GM18517 (cell line): Measurements from ENCODE around the gene LRRC38.
"Not testable (repeated sequence)": the region's sequence is repeated elsewhere in the genome, so short reads cannot be mapped to it uniquely, and the experiment has no call there.

Experiments
- ATAC-seq: cut with Tn5 transposase; IDR thresholded peaks from one replicate; pipeline ENCODE4 v1.9.1; 2021; ENCODE audit warnings: mild to moderate bottlenecking, moderate library complexity; ENCODE audit not compliant: unreplicated experiment

LRRC38 gene, protein sequence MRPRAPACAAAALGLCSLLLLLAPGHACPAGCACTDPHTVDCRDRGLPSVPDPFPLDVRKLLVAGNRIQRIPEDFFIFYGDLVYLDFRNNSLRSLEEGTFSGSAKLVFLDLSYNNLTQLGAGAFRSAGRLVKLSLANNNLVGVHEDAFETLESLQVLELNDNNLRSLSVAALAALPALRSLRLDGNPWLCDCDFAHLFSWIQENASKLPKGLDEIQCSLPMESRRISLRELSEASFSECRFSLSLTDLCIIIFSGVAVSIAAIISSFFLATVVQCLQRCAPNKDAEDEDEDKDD

DNA sequence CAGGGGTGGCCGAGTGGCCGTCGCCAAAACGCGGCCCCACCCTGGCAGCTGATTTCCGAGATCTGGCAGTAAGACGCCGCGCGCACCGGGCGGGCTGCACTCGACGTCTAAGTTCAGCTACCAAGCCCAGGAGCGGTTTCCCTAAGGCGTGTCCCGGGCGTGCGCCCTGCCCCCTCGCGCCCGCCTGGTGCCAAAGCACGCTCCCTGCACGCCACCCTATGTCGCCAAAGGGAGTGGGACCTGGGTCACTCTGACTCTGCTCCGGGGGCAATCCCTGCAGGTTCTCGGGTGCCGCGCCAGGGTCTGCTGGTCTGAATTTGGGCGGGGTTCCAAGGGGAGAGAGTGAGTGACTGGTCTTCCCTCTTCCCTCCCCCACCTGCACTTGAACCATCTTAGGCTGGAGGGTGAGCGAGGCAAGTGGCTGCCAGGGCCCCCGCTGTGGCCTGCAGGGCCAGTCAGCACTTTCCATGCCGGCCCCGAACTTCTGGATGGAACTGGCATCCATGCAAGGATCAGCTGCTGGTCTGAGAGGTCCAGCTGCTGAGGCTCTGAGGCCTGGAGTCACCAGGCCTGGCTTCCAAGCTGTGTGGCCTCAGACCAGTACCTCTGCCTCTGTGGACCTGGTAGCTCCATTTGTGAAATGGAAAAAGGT lies at the start of gene LRRC38:
TSS of gene LRRC38 (minus strand) at position 109 of the 652 bp plus-strand sequence. CDS start 410 bp downstream, outside the sequence.
- ATAC-seq = no peak

- ATAC-seq = not testable (repeated sequence)
These were observed 49.2 kb upstream of the LRRC38 start for GRCh38 chr1:13562981-13563380.

- no peak for ATAC-seq
These were observed 46.7 kb upstream of the LRRC38 start for GRCh38 chr1:13560541-13560940.

DNA sequence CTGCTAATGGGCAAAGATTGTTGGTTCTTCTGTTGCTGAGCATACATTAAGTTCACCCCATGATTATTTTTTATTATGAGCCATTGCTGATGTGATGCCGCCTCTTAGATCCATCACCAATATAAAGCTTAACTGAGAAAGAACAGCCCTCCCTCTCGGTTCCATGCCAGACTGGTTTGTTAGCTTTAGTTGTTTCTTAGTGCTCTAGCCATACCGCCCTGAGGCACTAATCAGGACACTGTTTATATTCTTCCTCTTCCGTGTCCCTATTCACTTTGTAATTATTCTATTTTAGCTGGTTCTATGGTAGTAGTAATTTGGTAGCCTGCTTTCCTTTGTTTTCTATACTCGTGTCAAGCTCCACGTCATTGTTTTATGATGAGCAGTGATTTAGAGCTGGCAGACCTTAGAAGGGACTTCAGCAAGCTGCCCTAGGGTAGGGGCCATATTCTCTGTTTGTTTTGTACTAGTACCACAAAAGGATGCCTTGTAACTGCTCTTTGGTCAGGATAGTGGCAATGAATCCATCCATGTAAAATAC lies 42.5 kb upstream of the LRRC38 start:
- no peak for ATAC-seq

- ATAC-seq = no peak
These were observed 41.0 kb upstream of the LRRC38 start for GRCh38 chr1:13554798-13555197.

GRCh38 chr1:13550663-13551062 lies 36.9 kb upstream of the LRRC38 start:
- no peak for ATAC-seq

GRCh38 chr1:13549521-13549920 lies 35.7 kb upstream of the LRRC38 start:
- ATAC-seq = no peak

DNA sequence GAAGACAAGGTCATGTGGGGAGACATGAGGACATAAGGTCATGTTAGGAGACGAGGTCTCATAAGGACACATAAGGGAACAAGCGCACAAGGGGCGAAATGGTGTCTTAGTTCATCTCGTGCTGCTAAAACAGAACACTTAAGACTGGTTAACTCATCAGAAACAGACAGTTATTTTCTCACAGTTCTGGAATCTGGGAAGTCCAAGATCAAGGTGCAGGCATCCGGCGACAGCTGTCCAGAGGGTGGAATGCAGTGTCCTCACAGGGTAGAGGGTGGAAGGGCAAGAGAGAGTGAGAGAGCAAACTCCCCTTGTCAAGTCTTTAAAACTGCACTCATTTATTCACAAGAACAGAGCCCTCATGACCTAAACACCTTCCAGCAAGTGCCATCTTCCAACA lies 35.2 kb upstream of the LRRC38 start:
- no peak for ATAC-seq

DNA sequence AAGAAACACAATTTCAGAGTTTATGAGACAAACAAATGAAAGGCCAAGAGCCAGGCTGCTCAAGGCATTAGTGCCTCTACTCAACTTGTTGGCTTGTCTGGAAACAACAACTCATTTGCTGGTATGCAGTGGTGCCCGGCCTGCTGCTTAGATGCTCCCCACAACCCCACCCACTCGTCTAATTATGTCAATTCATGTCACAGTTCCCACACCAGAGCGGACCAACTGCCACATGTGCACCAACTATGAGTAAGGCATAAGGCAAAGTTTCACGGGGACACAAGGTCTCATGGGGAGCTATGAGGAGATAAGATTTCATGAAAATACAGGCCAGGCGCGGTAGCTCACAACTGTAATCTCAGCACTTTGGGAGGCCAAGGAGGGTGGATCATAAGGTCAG lies 34.5 kb upstream of the LRRC38 start:
- ATAC-seq = no peak

DNA sequence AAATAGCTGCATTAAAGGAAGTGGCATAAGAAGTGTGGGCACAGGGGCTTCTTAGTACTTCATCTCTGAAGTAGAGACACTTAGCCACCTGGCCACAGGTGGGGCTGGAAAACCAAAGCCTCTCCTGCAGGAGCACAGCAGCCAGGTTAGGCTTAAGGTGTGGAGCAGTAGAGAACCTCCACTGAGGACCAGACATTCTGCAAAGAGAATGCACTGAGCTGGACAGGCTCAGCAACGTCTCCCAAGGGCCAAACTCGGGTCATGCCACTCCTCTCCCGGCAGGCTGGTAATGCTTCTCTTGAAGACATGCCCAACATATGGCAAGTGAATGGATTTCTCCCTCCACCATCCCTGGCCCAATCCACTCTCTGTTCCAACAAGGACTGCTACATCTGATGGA lies 33.0 kb upstream of the LRRC38 start:
- no peak for ATAC-seq

DNA sequence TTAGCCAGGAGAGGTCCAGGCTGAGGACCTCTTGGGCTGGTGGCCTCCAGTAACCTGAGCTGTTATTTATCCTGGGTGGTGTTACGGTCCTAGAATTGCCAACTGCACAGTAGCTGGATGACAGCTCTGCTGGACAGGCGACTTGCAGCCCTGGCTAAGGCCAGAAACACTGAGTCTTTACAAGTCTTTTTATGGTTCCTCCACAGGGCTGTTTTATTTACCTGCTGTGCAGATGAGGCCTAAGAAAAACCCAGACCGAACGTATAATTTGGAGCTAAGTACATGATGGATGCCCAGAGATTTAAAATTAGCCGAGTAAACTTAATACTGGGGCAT lies 30.4 kb upstream of the LRRC38 start:
- no peak for ATAC-seq

DNA sequence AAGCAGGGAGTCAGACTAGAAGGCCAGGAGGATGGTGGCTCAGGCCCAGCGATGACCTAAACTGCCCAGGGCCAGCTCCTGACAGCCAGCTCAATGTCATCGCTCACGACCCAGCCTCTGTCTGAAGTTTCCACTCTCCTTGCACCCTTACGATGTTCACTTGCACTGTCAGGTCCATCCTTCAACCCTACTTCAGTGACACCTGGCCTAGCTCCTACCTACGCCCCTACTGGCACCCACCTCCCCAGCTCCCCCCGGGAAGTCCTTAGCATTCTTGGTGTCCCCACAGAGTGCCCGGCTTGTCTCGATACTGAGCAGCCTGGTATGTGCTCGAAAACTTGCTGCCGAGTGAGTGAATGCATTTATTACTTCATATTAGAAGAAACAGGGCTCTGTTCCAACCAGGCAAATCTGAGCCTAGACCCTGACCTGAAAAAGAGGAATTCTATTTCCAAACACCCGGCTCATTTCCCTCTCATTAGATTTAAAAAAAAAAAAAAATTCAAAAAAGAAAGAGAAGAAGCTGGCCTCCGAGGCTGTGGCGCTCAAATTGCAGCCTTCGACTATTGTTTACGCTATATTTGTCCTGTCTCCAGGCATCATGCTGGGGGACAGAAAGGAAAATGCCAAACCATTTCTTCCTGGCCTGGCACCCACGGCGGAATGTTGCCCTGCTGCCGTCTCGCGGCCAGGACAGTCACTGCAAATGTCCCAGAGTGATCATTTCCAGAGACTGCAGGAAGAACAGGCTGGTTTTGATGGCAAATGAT lies 29.8 kb upstream of the LRRC38 start:
- no peak for ATAC-seq

DNA sequence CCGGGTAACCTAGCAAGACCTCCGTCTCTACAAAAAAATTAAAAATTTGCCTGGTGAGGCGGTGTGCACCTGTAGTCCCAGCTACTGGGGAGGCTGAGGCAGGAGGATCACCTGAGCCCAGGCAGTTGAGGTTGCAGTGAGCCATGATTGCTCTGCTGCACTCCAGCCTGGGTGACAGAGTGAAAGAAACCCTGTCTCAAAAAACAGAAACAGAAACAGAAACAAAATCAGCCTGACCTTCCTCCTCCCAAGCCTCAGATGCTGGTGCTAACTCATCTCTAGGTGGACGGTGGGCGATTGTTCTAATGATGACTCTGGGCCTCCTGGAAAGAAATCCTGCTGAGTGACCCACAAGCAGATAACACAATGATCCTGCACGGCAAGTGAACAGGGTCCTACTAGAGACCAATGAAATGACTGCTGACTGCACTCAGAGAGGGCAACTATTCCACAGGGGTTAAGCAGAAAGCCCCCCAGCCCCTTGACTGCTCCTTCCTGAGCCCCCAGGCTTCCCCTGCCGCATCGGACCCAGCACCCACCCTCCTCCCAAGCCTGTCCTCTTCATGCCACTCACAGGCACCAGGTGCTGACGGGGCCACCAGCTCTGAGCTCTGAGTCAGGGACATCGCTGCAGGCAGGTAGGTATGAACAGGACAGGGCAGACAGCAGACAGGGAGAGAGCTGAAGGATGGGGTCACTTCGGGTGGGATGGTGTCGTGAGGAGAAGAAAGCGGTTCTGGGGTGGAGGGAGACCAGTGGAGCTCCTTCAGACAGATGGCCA lies 27.8 kb upstream of the LRRC38 start:
- ATAC-seq = no peak

- no peak for ATAC-seq
These were observed 27.1 kb upstream of the LRRC38 start for GRCh38 chr1:13540866-13541265.

DNA sequence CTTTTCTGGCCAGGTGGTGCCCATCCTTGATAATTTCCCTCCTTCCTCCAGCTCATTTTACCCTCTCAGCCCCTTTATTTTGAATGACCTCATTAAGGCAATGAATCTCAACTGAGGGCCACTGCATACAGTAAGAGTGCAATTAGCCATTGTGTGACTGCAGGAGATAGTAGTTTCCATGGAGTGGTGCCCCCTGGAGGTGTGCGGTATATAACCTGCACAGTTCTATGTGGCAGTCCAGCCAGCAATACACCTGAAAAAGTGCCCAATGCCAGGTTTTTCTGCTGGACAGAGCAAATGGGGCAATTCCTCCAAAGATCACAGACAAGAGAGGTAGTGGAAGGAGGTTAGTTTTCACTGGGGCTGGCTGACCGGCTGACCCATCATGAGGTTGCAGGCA lies 25.9 kb upstream of the LRRC38 start:
- ATAC-seq = no peak

- ATAC-seq = no peak
These were observed 25.0 kb upstream of the LRRC38 start for GRCh38 chr1:13538832-13539231.

DNA sequence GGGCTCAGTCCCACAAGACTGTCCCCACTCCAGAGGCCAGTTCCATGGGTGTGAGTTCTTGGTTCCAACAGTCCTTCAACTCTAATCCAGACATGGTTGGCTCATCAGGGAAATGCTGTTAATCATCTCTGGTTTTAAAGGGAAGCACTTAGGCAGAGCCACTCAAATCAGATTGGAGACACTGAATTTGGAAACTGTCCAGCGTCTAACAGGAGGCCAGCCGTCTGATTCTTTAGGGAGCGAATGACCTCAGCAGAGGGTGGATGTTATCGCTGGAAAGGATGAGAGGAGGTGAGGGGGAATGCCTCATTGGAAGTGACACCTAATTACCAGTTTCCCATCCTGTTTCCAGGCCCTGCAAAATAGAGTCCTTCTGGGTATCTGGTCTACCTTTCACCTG lies 22.8 kb upstream of the LRRC38 start:
- ATAC-seq = no peak

DNA sequence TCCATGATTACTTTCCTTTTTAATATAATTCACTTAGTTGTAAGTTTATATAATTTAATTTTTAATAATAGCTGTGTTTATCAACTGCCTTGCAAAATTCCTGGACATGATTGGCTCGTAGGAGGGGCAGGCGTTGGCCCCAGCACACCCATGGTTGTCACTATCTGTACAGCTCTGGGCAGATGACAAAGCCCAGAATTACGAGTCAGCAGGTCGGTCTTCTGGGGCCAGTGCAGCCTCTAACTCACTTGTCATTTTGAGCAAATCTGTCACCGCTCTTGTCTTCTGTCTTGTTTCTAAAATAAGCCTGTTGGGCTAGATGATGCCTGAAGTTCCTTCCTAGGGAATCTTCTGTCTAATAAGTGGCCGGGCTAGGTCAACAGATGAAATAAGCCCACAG lies 21.4 kb upstream of the LRRC38 start:
- ATAC-seq = no peak

DNA sequence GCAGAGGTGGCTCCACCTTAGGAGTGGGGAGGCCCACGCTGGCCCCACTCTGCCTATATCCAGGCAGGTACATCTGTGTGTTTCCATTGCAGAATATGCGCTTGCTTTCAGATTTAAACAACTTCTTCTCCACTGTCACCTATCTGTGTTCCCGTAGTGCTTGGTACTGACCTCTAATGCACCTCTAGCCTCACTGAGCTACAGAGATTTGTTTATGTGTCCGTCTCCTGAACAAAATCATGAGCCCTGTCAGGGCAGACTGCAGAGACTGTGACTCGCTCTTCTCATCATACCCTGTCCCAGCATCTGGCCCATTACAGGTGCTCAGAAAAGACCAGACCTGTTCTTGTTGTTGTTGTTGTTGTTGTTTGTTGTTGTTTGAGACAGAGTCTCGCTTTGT lies 14.5 kb upstream of the LRRC38 start:
- no peak for ATAC-seq

- no peak for ATAC-seq
These were observed 10.1 kb upstream of the LRRC38 start for GRCh38 chr1:13523780-13524477.
